GM18511 (cell line): Measurements from ENCODE around the gene ERCC1.

Experiments
- ATAC-seq: cut with Tn5 transposase; IDR thresholded peaks from one replicate; pipeline ENCODE4 v1.9.1; 2021; ENCODE audit warnings: mild to moderate bottlenecking, moderate library complexity; ENCODE audit not compliant: unreplicated experiment

ERCC1 gene

GRCh38 chr19:45370410-45371204 is 53.1 kb downstream of the ERCC1 start, which contains the start of gene ERCC2:
Gene ERCC2, minus strand, starts transcription at chr19:45370573. Its CDS starts 33 bp downstream, at chr19:45370540.
- peak; percentile 97 for ATAC-seq

DNA sequence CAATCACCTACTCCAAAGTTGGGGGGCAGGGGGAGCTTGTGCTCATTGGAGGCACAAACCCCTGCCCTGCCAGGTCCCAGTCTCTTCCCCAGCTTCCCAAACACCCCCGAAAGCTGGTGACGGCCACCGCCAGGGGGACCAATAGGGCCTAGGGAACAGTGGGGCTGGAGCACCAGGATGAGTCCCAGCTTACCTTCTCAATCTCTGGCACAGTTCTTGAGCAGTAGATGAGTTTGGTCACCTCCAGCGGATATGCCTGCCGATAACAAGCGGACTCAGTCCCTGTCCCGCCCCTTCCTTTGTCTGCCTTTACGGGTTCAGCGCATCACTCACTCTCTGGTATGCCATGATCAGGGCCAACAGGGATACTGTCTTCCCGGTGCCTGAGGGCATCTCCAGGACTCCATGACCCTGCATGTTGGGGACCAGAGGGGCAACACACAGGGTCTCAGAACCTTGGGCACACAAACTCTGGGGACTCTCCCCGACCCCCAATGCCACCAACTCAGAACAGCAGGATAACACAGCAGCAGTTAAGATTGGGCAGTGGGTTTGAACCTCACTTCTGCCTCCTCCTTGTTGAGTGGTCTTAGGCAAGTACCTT is 54.9 kb downstream of the ERCC1 start:
- no peak for ATAC-seq

DNA sequence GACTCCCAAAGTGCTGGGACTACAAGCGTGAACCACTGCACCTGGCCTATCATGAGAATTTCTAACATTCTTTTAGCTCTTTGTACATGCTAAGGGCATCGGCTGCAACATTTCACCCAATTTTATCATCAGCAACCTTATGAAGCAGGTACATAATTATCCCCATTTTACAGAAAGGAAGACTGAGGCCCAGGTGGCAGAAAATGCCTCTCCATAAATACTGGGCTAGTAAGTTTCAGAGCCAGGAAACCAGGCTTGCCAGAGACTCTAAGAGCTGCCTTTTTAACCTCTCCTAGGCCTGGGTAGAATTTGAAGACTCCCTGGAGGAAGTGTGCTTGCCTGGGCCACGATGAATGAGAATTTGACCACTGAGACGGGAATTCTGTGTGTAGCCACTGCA is 55.6 kb downstream of the ERCC1 start:
- no peak for ATAC-seq

DNA sequence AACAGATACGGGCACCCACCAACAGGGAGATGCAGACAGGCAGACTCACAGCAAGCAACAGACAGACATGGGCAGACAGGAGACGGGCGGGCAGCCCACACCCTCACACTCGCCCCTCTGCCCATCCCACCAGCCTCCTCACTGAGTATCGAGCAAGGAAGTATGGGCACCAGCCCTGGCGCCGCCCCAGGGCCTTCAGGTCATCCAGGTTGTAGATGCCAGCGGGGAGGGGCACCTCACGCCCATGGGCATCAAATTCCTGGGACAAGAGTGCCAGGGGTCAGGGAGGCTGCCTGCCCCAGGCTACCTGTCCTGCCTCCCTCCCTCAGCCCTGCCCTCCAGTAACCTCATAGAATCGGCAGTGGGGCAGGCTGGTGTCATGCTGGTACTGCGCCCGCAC is 59.0 kb downstream of the ERCC1 start:
- ATAC-seq, result no peak

- ATAC-seq, result no peak
Observed at GRCh38 chr19:45363861-45364459, 59.8 kb downstream of the ERCC1 start.

- ATAC-seq, result no peak
Observed at GRCh38 chr19:45362291-45362690, 61.4 kb downstream of the ERCC1 start.

DNA sequence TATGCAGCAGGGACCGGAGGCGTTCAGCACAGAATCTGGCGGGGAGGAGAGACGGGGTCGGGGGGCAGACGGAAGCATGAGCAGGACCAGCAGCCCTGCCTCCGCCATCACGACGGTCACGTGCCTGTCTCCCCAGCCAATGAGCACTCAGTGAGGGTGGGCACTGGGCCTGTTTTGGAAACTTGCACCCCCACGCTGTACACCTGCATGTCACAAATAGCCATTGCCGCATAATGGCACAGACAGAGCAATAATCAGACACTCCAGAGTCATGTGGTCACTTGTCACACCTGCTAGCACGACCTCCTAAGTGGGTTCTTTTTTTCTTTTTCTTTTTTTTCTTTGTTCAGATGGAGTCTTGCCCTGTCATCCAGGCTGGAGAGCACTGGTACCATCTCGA is 62.1 kb downstream of the ERCC1 start:
- no peak for ATAC-seq

DNA sequence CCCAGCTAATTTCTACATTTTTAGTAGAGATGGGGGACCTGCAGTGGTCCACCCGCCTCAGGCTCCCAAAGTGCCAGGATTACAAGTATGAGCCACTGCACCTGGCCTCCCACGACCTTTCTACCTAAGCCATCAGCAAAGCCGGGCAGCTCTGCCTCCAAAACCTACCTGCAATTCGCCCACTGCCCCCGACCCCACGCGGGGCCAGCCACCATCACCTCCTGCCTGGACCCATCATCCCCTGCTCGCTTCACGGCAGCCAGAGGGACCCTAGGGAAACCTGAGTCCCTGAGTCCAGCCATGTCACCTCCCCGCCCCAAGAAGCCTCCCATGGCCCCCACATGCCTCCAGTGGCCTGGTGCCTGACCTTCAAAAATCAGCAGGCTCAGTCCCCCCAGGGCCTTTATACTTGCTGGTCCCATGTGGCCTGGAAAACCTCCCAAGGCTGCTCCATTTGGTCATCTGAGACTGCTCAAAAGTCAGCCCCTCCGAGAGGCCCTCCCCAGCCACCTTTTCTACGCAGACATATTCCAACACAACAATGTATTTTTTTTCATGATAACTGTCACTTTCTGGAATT is 65.4 kb downstream of the ERCC1 start:
- no peak for ATAC-seq

DNA sequence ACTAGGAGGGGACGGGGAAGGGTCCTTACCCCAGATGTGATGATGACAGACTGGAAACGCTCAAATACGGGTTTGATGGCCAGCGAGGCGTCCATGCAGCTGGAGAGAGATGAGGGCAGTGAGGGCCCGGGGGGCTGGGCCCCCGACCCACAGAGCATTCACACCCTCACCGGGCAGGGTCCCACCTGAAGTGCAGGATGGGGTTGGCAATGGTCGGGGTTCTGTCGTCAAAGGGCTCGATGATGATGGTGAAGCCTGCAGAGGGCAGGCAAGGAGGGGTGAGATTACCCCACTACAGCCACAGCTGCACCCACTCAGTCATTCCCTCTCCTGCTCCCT is 66.3 kb downstream of the ERCC1 start:
- no peak for ATAC-seq
